Osteocyte (in vitro differentiated cells): Measurements from ENCODE around the gene RGS7. TPM values are rescaled to one million over a fixed set of nuclear protein-coding genes. Genes with fewer than 3 reads are reported as not detected.

Experiments
- DNase-seq: peaks from one replicate; pipeline ENCODE4 v3.0.0; 2021; ENCODE audit warnings: mixed read lengths; ENCODE audit not compliant: unreplicated experiment; ENCODE audit errors: extremely low spot score
- H3K27ac Mint-ChIP-seq: one replicate; pipeline ENCODE4 v1.8.0; 2021; ENCODE audit warnings: mild to moderate bottlenecking, mixed read lengths; ENCODE audit not compliant: unreplicated experiment
- H3K27me3 Mint-ChIP-seq: one replicate; pipeline ENCODE4 v1.8.0; 2021; ENCODE audit warnings: mixed read lengths; ENCODE audit not compliant: unreplicated experiment
- H3K36me3 Mint-ChIP-seq: one replicate; pipeline ENCODE4 v1.8.0; 2021; ENCODE audit warnings: mixed read lengths; ENCODE audit not compliant: unreplicated experiment
- H3K4me1 Mint-ChIP-seq: one replicate; pipeline ENCODE4 v1.8.0; 2021; ENCODE audit warnings: mixed read lengths; ENCODE audit not compliant: unreplicated experiment
- H3K4me3 Mint-ChIP-seq: one replicate; pipeline ENCODE4 v1.8.0; 2021; ENCODE audit warnings: mild to moderate bottlenecking, moderate library complexity, mixed read lengths; ENCODE audit not compliant: unreplicated experiment
- H3K9me3 Mint-ChIP-seq: one replicate; pipeline ENCODE4 v1.8.0; 2021; ENCODE audit warnings: mixed read lengths; ENCODE audit not compliant: unreplicated experiment
- total RNA-seq: library from RNA; stranded (reverse); gene quantifications from 2 replicates; pipeline ENCODE4 v1.2.1, GENCODE V29; 2021
- TF ChIP-seq, protein P1 (sequence below): fragments of 200-600 bp; sonication (generic); IDR thresholded peaks from 2 replicates; pipeline ENCODE4 v1.5.0; 2021; ENCODE audit warnings: antibody characterized with exemption, mild to moderate bottlenecking, moderate library complexity

RGS7 gene
- total RNA-seq, 1 donor from 2014 or later: 10.9 TPM

DNA sequence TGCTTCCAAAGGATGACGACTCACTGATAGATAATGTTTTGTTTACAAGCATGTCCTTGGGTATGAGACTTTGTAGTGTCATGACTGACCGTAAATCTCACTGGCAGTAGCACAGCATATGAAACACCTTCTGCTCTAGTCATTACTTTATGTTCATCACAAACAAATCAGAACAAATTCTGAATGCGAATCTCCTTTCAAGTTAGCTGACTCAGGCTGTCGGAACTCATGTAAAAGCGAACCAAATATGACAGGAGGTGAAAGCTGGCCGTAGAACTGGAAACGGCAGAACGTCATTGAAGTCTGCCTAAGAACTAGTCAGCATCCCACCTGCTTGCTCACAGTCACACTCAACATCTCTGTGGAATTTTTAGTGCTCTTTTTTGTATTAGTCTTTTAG lies 143.9 kb downstream of the RGS7 start:
- Mint-ChIP-seq H3K4me1 (peaks cover 14% of the 10 kb centered on the region), H3K9me3 (peaks cover 5% of the 10 kb centered on the region), H3K36me3 (peaks cover 4% of the 10 kb centered on the region), H3K27me3 (no peaks in the 10 kb centered on the region), H3K4me3 (no peak overlapping the region), H3K27ac (no peak overlapping the region)
- DNase-seq: no peak
- TF ChIP-seq, protein P1, sequence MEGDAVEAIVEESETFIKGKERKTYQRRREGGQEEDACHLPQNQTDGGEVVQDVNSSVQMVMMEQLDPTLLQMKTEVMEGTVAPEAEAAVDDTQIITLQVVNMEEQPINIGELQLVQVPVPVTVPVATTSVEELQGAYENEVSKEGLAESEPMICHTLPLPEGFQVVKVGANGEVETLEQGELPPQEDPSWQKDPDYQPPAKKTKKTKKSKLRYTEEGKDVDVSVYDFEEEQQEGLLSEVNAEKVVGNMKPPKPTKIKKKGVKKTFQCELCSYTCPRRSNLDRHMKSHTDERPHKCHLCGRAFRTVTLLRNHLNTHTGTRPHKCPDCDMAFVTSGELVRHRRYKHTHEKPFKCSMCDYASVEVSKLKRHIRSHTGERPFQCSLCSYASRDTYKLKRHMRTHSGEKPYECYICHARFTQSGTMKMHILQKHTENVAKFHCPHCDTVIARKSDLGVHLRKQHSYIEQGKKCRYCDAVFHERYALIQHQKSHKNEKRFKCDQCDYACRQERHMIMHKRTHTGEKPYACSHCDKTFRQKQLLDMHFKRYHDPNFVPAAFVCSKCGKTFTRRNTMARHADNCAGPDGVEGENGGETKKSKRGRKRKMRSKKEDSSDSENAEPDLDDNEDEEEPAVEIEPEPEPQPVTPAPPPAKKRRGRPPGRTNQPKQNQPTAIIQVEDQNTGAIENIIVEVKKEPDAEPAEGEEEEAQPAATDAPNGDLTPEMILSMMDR: no peak

DNA sequence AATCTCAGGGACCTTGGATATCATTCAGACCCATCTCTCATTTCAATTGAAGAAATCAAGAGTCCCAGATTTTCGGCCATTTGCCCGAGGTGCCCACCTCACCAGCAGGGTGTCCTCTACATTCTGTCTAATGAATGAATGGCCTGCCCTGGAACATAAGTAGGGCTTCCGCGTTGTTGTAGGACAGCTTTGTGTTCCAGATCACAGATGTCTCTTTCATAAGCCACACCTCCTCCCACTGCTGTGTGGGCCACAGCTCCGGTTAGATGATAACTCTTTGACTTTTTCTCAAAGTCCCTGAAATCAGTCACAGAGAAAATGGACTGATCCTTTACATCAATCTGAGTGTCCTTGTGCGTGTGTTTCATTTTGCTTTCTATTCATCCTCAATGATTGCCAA lies 144.4 kb downstream of the RGS7 start:
- peaks cover 4% of the 10 kb centered on the region for H3K36me3 Mint-ChIP-seq
- TF ChIP-seq, protein P1: no peak
- no peak for DNase-seq
- H3K4me3 Mint-ChIP-seq: no peak overlapping the region
- H3K9me3 Mint-ChIP-seq: peaks cover under 1% of the 10 kb centered on the region
- no peak overlapping the region for H3K27ac Mint-ChIP-seq
- no peaks in the 10 kb centered on the region for H3K27me3 Mint-ChIP-seq
- H3K4me1 Mint-ChIP-seq: peaks cover 14% of the 10 kb centered on the region

DNA sequence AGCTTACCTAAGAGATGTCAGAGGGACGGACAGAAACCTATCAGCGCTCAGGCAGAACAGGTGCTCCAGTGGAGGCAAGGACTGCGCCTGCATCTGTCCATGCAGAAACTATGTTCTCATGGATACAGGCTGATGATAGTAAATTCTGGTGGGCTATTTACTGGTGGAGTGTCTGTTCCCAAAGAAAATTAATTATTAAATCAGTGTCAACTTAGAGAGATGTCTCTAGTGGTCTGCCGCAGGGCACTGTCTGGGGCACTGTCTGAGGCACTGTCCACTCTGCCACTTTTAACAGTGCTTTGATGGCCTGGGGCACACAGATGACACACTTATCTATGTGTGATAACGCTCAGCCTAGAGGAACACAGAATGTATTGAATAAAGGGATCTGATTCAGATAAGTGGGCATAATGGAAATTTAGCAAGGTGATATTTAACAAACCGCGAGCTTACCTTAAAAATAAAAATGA lies 148.1 kb downstream of the RGS7 start:
- no peaks in the 10 kb centered on the region for H3K9me3 Mint-ChIP-seq
- no peak for DNase-seq
- H3K27ac Mint-ChIP-seq: no peak overlapping the region
- H3K4me1 Mint-ChIP-seq: peaks cover 2% of the 10 kb centered on the region
- TF ChIP-seq, protein P1: no peak
- H3K4me3 Mint-ChIP-seq: no peak overlapping the region
- no peaks in the 10 kb centered on the region for H3K27me3 Mint-ChIP-seq
- peaks cover 3% of the 10 kb centered on the region for H3K36me3 Mint-ChIP-seq

DNA sequence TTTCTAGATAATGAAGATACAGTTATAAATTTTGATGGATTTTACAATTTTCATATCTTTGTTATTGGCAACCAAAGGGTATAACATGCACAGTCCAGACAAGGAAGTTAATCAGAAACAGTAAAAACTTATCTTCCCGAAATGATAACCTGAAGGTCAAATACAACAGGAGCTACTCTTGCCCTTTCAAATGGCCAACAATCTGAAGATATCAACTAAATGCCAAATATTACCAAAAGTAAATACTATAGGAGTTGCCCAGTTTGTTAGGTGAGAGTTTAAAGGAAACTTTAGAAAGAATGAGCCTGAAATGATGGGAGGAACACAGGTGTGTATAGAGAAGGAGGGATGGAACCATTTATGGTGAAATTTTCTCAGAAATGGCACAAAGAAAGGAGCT lies 153.2 kb downstream of the RGS7 start:
- no peaks in the 10 kb centered on the region for H3K9me3 Mint-ChIP-seq
- no peak overlapping the region for H3K27ac Mint-ChIP-seq
- H3K4me1 Mint-ChIP-seq: peaks cover 7% of the 10 kb centered on the region
- H3K27me3 Mint-ChIP-seq: no peaks in the 10 kb centered on the region
- no peak overlapping the region for H3K4me3 Mint-ChIP-seq
- TF ChIP-seq, protein P1: no peak
- DNase-seq: no peak
- peaks cover 9% of the 10 kb centered on the region for H3K36me3 Mint-ChIP-seq

DNA sequence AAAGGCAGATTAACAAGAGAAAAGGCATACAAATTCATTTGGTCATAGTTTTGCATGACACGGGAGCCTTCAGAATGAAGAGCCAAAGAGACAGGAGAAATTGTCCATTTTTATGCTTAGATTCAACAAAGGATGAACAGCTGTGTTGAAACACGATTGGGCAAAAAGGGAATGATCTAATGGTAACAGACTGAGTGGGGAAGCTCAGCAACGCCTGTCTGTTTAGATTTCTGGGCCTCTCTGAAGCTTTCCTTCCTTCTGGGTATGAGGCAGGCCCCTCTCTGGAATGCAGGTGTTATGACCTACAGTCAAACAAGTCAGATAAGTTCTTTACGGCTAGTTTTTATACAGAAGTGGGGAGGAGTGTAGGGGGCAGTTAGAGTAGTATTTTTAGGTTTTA lies 154.6 kb downstream of the RGS7 start:
- Mint-ChIP-seq H3K4me1 (peaks cover 7% of the 10 kb centered on the region), H3K9me3 (no peaks in the 10 kb centered on the region), H3K36me3 (peaks cover 9% of the 10 kb centered on the region), H3K27ac (peak overlapping the region; percentile 55), H3K27me3 (no peaks in the 10 kb centered on the region), H3K4me3 (no peak overlapping the region)
- TF ChIP-seq, protein P1: no peak
- DNase-seq: no peak
